ENCODE measurements around the gene TMEM134. TPM values are rescaled to one million over a fixed set of nuclear protein-coding genes. Genes with fewer than 3 reads are reported as not detected.
A peak's percentile ranks its signal among the peaks of the same experiment; 100 is the strongest.

TMEM134 gene
- total and polyA plus RNA-seq, 7 donors: 54.6 to 137 (median 96.1) TPM

- TF ChIP-seq POLR2AphosphoS5 (IDR thresholded peaks at IDR 0.05): no peak
- TF ChIP-seq, protein P1, sequence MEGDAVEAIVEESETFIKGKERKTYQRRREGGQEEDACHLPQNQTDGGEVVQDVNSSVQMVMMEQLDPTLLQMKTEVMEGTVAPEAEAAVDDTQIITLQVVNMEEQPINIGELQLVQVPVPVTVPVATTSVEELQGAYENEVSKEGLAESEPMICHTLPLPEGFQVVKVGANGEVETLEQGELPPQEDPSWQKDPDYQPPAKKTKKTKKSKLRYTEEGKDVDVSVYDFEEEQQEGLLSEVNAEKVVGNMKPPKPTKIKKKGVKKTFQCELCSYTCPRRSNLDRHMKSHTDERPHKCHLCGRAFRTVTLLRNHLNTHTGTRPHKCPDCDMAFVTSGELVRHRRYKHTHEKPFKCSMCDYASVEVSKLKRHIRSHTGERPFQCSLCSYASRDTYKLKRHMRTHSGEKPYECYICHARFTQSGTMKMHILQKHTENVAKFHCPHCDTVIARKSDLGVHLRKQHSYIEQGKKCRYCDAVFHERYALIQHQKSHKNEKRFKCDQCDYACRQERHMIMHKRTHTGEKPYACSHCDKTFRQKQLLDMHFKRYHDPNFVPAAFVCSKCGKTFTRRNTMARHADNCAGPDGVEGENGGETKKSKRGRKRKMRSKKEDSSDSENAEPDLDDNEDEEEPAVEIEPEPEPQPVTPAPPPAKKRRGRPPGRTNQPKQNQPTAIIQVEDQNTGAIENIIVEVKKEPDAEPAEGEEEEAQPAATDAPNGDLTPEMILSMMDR (IDR thresholded peaks at IDR 0.05): no peak
- TF ChIP-seq POLR2A (IDR thresholded peaks at IDR 0.05): no peak
- TF ChIP-seq EP300 (IDR thresholded peaks at IDR 0.05): no peak
- peak; percentile 65 for DNase-seq
- no peak overlapping the region for H3K27ac ChIP-seq
- no peaks in the 10 kb centered on the region for H3K27me3 ChIP-seq
- no peak overlapping the region for H3K4me3 ChIP-seq
- H3K36me3 ChIP-seq: no peaks in the 10 kb centered on the region
- intact Hi-C loops (cut with DNase I): no loop called here
- no peaks in the 10 kb centered on the region for H3K9me3 ChIP-seq
- WGBS, 2 donors: 87 to 88% methylated on average over 25 of the region's 25 CpGs
- H3K4me1 ChIP-seq: no peaks in the 10 kb centered on the region
These were observed 12.9 kb downstream of the TMEM134 start for GRCh38 chr11:67456068-67456705.

DNA sequence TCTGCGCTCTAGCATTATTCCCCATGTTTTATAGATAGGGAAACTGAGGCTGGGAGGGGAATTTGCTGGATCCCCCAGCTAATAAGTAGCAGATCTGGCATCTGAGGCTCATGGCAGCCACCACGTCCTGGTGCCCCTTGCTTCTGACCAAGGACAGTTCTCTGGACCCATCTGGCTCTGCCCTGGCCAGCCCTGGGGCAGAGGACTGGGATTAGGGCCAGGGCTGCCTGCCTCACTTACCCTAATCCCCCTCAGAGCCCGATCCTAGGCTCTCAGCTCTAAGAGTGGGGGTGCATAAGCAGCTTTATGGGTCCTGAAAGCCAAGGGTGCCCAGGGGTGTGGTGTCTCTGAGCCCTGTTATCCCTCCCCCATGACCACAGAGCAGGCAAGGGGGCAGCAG lies 14.0 kb downstream of the TMEM134 start, which contains the start of gene CABP4:
TSS of gene CABP4 (plus strand) at position 301 of the 400 bp plus-strand sequence. CDS start at position 371, 70 bp downstream.
- H3K27ac ChIP-seq: no peak within 1 kb of the TSS
- no peaks in the 10 kb centered on the region for H3K27me3 ChIP-seq
- H3K9me3 ChIP-seq: no peaks in the 10 kb centered on the region
- TF ChIP-seq POLR2A (IDR thresholded peaks at IDR 0.05) (no peak), POLR2AphosphoS5 (IDR thresholded peaks at IDR 0.05) (no peak), EP300 (IDR thresholded peaks at IDR 0.05) (no peak)
- TF ChIP-seq, protein P1 (IDR thresholded peaks at IDR 0.05): no peak
- H3K36me3 ChIP-seq: no peaks in the 10 kb centered on the region
- no peaks in the 10 kb centered on the region for H3K4me1 ChIP-seq
- no peak for DNase-seq
- intact Hi-C loops (cut with DNase I): no loop called here
- WGBS, 2 donors: 90 to 95% methylated on average over 3 of the region's 3 CpGs
- H3K4me3 ChIP-seq: no peak within 1 kb of the TSS

DNA sequence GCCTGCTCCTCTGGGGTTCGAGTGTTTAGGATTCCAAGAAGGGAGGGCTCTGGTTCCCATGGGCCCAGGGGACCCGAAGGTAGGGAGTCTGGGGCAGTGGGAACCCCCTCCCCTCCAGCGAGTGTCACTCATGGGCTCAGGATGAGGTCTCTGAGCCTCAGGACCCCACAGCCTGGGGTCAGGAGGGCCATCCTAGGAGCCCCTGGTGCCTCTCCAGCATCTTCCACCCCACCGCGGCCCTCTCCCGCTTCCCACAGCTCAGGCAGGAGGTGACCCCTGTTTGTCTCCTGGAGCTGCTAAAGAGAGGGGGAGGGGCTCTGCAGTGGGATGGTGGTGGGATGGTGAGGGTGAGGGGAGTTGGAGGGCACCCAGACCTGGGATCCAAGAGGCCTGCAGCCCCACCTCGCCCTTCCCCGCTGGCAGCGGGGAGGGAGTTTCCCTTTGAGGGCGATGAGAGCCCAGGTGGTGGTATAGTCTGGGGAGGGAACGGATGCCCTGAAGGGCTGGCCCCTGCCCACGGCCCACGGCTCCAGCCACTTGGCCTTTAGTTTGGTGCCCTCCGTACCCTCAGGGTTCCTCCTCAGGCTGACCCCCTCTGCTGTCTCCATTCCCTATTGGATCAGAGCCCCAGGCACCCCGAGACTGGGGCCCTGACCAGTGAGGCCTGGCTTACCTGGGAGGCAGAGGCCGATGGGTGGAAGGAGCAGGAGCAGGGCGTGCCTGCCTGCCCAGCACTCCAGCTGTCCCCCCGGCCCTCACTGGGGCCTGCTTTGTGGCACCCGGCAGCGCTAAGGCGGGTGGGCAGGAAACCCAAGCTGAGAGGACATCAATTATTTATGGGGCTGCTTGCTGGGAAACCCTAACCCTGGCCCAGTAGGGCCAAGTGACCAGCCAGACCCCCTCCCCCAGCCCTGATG lies 15.0 kb downstream of the TMEM134 start:
- no peaks in the 10 kb centered on the region for H3K9me3 ChIP-seq
- no peak for DNase-seq
- no peaks in the 10 kb centered on the region for H3K4me1 ChIP-seq
- intact Hi-C loops (cut with DNase I): no loop called here
- 90 to 92% methylated on average over 21 of the region's 21 CpGs for WGBS, 2 donors
- H3K36me3 ChIP-seq: no peaks in the 10 kb centered on the region
- no peak overlapping the region for H3K27ac ChIP-seq
- TF ChIP-seq, protein P1 (IDR thresholded peaks at IDR 0.05): no peak
- TF ChIP-seq POLR2AphosphoS5 (IDR thresholded peaks at IDR 0.05) (no peak), EP300 (IDR thresholded peaks at IDR 0.05) (no peak), POLR2A (IDR thresholded peaks at IDR 0.05) (no peak)
- H3K27me3 ChIP-seq: no peaks in the 10 kb centered on the region
- H3K4me3 ChIP-seq: no peak overlapping the region

- no peak within 1 kb of the TSS for H3K4me3 ChIP-seq
- no peaks in the 10 kb centered on the region for H3K9me3 ChIP-seq
- intact Hi-C loops (cut with DNase I): no loop called here
- no peaks in the 10 kb centered on the region for H3K27me3 ChIP-seq
- no peak for DNase-seq
- peak within 1 kb of the TSS in 1 of 4 donors; percentile 29 for H3K27ac ChIP-seq
- no peaks in the 10 kb centered on the region for H3K36me3 ChIP-seq
- no peaks in the 10 kb centered on the region for H3K4me1 ChIP-seq
- WGBS, 2 donors: 70 to 89% methylated on average over 33 of the region's 33 CpGs
- TF ChIP-seq, protein P1 (IDR thresholded peaks at IDR 0.05): no peak
- TF ChIP-seq POLR2A (IDR thresholded peaks at IDR 0.05) (no peak), POLR2AphosphoS5 (IDR thresholded peaks at IDR 0.05) (no peak), EP300 (IDR thresholded peaks at IDR 0.05) (no peak)
These were observed 16.7 kb downstream of the TMEM134 start, which contains the start of gene GPR152 for GRCh38 chr11:67452141-67452952. Gene GPR152 (minus strand): TSS chr11:67452729. CDS start chr11:67452724, 5 bp downstream.

Measured in sigmoid colon (tissue), 7 donors.